Liver (tissue), 9 donors: ENCODE data around the gene RNASEH2A. TPM values are rescaled to one million over a fixed set of nuclear protein-coding genes. Genes with fewer than 3 reads are reported as not detected.

ENCODE experiments used
- DNase-seq: peaks from one replicate; pipeline ENCODE4 v3.0.0-alpha.2; 2017; ENCODE audit warnings: low spot score
- H3K27ac ChIP-seq, 2 donors: one replicate each; pipeline ENCODE4 v1.7.0; 2013; ENCODE audit warnings: inconsistent platforms in 2 of 2, low read length in 2 of 2, control low read depth in 1 of 2, low read depth in 1 of 2, mild to moderate bottlenecking in 1 of 2
- H3K27me3 ChIP-seq, 4 donors: one replicate each; pipeline versions ENCODE4 v1.6.1 to v1.7.0; 2013; ENCODE audit warnings: low read length in 3 of 4, inconsistent platforms in 1 of 4, mild to moderate bottlenecking in 1 of 4, moderate library complexity in 1 of 4; ENCODE audit not compliant: control insufficient read depth in 4 of 4, insufficient read depth in 4 of 4
- H3K36me3 ChIP-seq, 4 donors: one replicate each; pipeline versions ENCODE4 v1.6.1 to v1.7.0; 2013; ENCODE audit warnings: low read length in 3 of 4, mild to moderate bottlenecking in 3 of 4, low read depth in 1 of 4, moderate library complexity in 1 of 4; ENCODE audit not compliant: control insufficient read depth in 4 of 4, insufficient read depth in 3 of 4
- H3K4me1 ChIP-seq, 4 donors: one replicate each; pipeline versions ENCODE4 v1.6.1 to v1.7.0; 2013; ENCODE audit warnings: low read length in 3 of 4, mild to moderate bottlenecking in 3 of 4, moderate library complexity in 1 of 4; ENCODE audit not compliant: control insufficient read depth in 4 of 4, insufficient read depth in 4 of 4
- H3K4me3 ChIP-seq, 3 donors: one replicate each; pipeline versions ENCODE4 v1.6.1 to v1.7.0; 2013; ENCODE audit warnings: low read length in 3 of 3, control low read depth in 1 of 3, low read depth in 1 of 3, mild to moderate bottlenecking in 1 of 3
- H3K9ac ChIP-seq, 2 donors: one replicate each; pipeline ENCODE4 v1.7.0; 2013; ENCODE audit warnings: low read length in 2 of 2, mild to moderate bottlenecking in 2 of 2, moderate library complexity in 2 of 2, control low read depth in 1 of 2, low read depth in 1 of 2
- H3K9me3 ChIP-seq, 4 donors: one replicate each; pipeline versions ENCODE4 v1.6.1 to v1.7.0; 2013; ENCODE audit warnings: low read length in 3 of 4; ENCODE audit not compliant: control insufficient read depth in 4 of 4
- CTCF ChIP-seq: fragments of 150-350 bp; IDR thresholded peaks from 2 replicates; pipeline ENCODE4 v1.5.1; 2017; ENCODE audit warnings: improper control_type of control experiment, low read depth, low read length; ENCODE audit not compliant: missing input control
- EGR1 ChIP-seq, 2 donors: IDR thresholded peaks; 2 replicates each; pipeline ENCODE4 v1.6.1; 2016 to 2018; ENCODE audit warnings: antibody characterized with exemption in 2 of 2, low read depth in 2 of 2
- FOXA2 ChIP-seq: IDR thresholded peaks from 2 replicates; pipeline ENCODE4 v1.6.1; 2016; ENCODE audit warnings: antibody characterized with exemption
- GABPA ChIP-seq, 2 donors: IDR thresholded peaks in 1 of 2; conservative IDR thresholded peaks in 1 of 2; 2 replicates each; pipeline ENCODE4 v1.6.1; 2016; ENCODE audit warnings: antibody characterized with exemption in 2 of 2, mild to moderate bottlenecking in 1 of 2, moderate library complexity in 1 of 2
- HNF4A ChIP-seq, 2 donors: conservative IDR thresholded peaks; 2 replicates each; pipeline ENCODE4 v1.6.1; 2016; ENCODE audit warnings: antibody characterized with exemption in 2 of 2, mild to moderate bottlenecking in 2 of 2
- HNF4G ChIP-seq: IDR thresholded peaks from 2 replicates; pipeline ENCODE4 v1.6.1; 2016; ENCODE audit warnings: antibody characterized with exemption
- JUND ChIP-seq, 2 donors: IDR thresholded peaks; 2 replicates each; pipeline ENCODE4 v1.6.1; 2016; ENCODE audit warnings: antibody characterized with exemption in 2 of 2
- MAX ChIP-seq: IDR thresholded peaks from 2 replicates; pipeline ENCODE4 v1.6.1; 2016; ENCODE audit warnings: antibody characterized with exemption
- NR2F2 ChIP-seq: IDR thresholded peaks from 2 replicates; pipeline ENCODE4 v1.6.1; 2016; ENCODE audit warnings: antibody characterized with exemption
- RAD21 ChIP-seq, 2 donors: IDR thresholded peaks; 2 replicates each; pipeline ENCODE4 v1.6.1; 2016; ENCODE audit warnings: antibody characterized with exemption in 2 of 2, mild to moderate bottlenecking in 2 of 2
- RXRA ChIP-seq, 2 donors: IDR thresholded peaks; 2 replicates each; pipeline ENCODE4 v1.6.1; 2017 to 2018; ENCODE audit warnings: antibody characterized with exemption in 2 of 2, mild to moderate bottlenecking in 1 of 2
- SP1 ChIP-seq: IDR thresholded peaks from 2 replicates; pipeline ENCODE4 v1.6.1; 2018; ENCODE audit warnings: antibody characterized with exemption, mild to moderate bottlenecking
- TAF1 ChIP-seq: conservative IDR thresholded peaks from 2 replicates; pipeline ENCODE4 v1.6.1; 2016; ENCODE audit warnings: antibody characterized with exemption, mild to moderate bottlenecking
- YY1 ChIP-seq: IDR thresholded peaks from 2 replicates; pipeline ENCODE4 v1.6.1; 2016; ENCODE audit warnings: antibody characterized with exemption, mild to moderate bottlenecking
- ZBTB33 ChIP-seq: IDR thresholded peaks from 2 replicates; pipeline ENCODE4 v1.6.1; 2016; ENCODE audit warnings: antibody characterized with exemption
- WGBS: extraction: QIAGEN DNeasy Blood & Tissue Kit; methylation state at CpG from one replicate; pipeline ENCODE4 v1.1.7; 2013; 5-methylcytosine and 5-hydroxymethylcytosine counted together
- polyA plus RNA-seq, 2 donors: library from polyadenylated mRNA; stranded (reverse) in 1 of 2; unstranded in 1 of 2; fragments of 200-250 nt in 1 of 2; fragments of >200 nt in 1 of 2; fragmentation: Nextera tagmentation in 1 of 2; extraction: Ambion mirVana in 1 of 2; gene quantifications; one replicate each; pipeline versions ENCODE4 v1.2.1 to v1.2.3, GENCODE V29; 2013 to 2015
- total RNA-seq, 2 donors: library from RNA; depleted of rRNA; stranded (reverse); fragments of >200 nt; gene quantifications; one replicate each; pipeline ENCODE4 v1.2.3, GENCODE V29; 2014
- TF ChIP-seq, protein P1 (sequence below): IDR thresholded peaks from 2 replicates; pipeline ENCODE4 v1.6.1; 2016; ENCODE audit warnings: antibody characterized with exemption
- TF ChIP-seq, protein P2 (sequence below): IDR thresholded peaks from 2 replicates; pipeline ENCODE4 v1.6.1; 2016; ENCODE audit warnings: antibody characterized with exemption, mild to moderate bottlenecking
- donor health status: healthy.
- donor health status: healthy.
- donor health status: healthy.
- donor health status: healthy.
- donor health status: healthy.

Gene RNASEH2A
- total and polyA plus RNA-seq, 4 donors = 1.8 to 17.5 (median 3.5) TPM

DNA sequence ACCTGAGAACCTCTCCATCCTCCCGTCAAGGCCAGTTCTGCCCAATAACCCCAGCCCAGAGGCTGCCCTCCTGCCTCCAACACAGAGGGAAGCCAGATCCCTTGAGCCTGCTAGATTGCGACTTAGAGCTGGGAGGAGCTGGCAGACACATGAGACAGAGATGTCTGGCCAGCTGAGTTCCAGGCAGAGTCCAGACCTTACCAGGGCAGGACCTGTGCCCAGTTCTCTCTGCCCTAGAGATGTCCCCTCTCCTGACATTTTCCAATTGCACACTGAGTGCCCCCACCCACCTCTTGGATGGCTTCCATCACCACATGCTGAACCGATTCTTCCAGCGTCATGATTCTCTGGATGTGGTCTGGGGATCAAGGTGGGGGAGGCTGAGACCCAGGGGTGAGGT lies 34.1 kb upstream of the RNASEH2A start (continued):
- no peak for TF ChIP-seq EGR1 (IDR thresholded peaks at IDR 0.05; ENCODE audit: low read depth in 2 of 2)

GRCh38 chr19:12773571-12773970 lies 32.8 kb upstream of the RNASEH2A start:
- Histone ChIP-seq H3K4me1 (peaks cover 5 to 21% (median 15%) of the 10 kb centered on the region in 4 donors), H3K36me3 (peaks cover 4 to 19% (median 6%) of the 10 kb centered on the region in 4 donors), H3K27ac (no peak overlapping the region), H3K9me3 (no peaks in the 10 kb centered on the region), H3K4me3 (no peak overlapping the region), H3K9ac (no peak overlapping the region), H3K27me3 (no peaks in the 10 kb centered on the region)
- TF ChIP-seq RAD21 (IDR thresholded peaks at IDR 0.05) (peak; percentile 20 to 37), CTCF (peak; percentile 2), MAX (no peak), HNF4A (conservative IDR thresholded peaks at IDR 0.05) (no peak)
- DNase-seq = no peak
- WGBS = 97% methylated on average over 2 of the region's 2 CpGs

GRCh38 chr19:12774588-12775555 lies 31.5 kb upstream of the RNASEH2A start, which contains the start of gene HOOK2:
TSS of gene HOOK2 (minus strand) at chr19:12775552. CDS start at chr19:12775449, 103 bp downstream.
- 20% methylated on average over 58 of the region's 58 CpGs for WGBS
- Histone ChIP-seq H3K27ac (peak within 1 kb of the TSS; percentile 75 to 85), H3K27me3 (no peaks in the 10 kb centered on the region), H3K9ac (peak within 1 kb of the TSS in 1 of 2 donors; percentile 7), H3K9me3 (no peaks in the 10 kb centered on the region), H3K36me3 (peaks cover 2 to 14% (median 4%) of the 10 kb centered on the region in 4 donors), H3K4me1 (peaks cover 12 to 27% (median 21%) of the 10 kb centered on the region in 4 donors), H3K4me3 (peak within 1 kb of the TSS; percentile 72 to 83 (median 79))
- TF ChIP-seq HNF4G (peak; percentile 9), NR2F2 (no peak), SP1 (no peak), TAF1 (no peak), FOXA2 (no peak), YY1 (no peak), HNF4A (conservative IDR thresholded peaks at IDR 0.05) (peak; percentile 38 to 66), ZBTB33 (no peak), RAD21 (IDR thresholded peaks at IDR 0.05) (no peak), JUND (IDR thresholded peaks at IDR 0.05) (no peak), RXRA (IDR thresholded peaks at IDR 0.05) (peak; percentile 8 to 11), EGR1 (IDR thresholded peaks at IDR 0.05; ENCODE audit: low read depth in 2 of 2) (no peak), MAX (no peak), CTCF (no peak), GABPA (IDR thresholded peaks at IDR 0.05 in 1 of 2, conservative IDR thresholded peaks at IDR 0.05 in 1 of 2) (no peak)
- TF ChIP-seq, protein P1, sequence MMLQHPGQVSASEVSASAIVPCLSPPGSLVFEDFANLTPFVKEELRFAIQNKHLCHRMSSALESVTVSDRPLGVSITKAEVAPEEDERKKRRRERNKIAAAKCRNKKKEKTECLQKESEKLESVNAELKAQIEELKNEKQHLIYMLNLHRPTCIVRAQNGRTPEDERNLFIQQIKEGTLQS = no peak
- TF ChIP-seq, protein P2, sequence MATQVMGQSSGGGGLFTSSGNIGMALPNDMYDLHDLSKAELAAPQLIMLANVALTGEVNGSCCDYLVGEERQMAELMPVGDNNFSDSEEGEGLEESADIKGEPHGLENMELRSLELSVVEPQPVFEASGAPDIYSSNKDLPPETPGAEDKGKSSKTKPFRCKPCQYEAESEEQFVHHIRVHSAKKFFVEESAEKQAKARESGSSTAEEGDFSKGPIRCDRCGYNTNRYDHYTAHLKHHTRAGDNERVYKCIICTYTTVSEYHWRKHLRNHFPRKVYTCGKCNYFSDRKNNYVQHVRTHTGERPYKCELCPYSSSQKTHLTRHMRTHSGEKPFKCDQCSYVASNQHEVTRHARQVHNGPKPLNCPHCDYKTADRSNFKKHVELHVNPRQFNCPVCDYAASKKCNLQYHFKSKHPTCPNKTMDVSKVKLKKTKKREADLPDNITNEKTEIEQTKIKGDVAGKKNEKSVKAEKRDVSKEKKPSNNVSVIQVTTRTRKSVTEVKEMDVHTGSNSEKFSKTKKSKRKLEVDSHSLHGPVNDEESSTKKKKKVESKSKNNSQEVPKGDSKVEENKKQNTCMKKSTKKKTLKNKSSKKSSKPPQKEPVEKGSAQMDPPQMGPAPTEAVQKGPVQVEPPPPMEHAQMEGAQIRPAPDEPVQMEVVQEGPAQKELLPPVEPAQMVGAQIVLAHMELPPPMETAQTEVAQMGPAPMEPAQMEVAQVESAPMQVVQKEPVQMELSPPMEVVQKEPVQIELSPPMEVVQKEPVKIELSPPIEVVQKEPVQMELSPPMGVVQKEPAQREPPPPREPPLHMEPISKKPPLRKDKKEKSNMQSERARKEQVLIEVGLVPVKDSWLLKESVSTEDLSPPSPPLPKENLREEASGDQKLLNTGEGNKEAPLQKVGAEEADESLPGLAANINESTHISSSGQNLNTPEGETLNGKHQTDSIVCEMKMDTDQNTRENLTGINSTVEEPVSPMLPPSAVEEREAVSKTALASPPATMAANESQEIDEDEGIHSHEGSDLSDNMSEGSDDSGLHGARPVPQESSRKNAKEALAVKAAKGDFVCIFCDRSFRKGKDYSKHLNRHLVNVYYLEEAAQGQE = no peak
- DNase-seq = peak; percentile 78
